WTC11 (cell line): ENCODE data around the gene ALKBH7. TPM values are rescaled to one million over a fixed set of nuclear protein-coding genes. Genes with fewer than 3 reads are reported as not detected.

Source experiments
- ATAC-seq: fragments of 200-7000 bp; cut with Tn5 transposase; 2 replicates; pipeline ENCODE4 v1.10.0; 2021; ENCODE audit warnings: mild to moderate bottlenecking, moderate library complexity
- CTCF ChIA-PET: fragments of 300-600 bp; sonication (Branson Sonifier 250); formaldehyde crosslinking; loops from one replicate; lab custom pipeline; 2021; ENCODE audit warnings: antibody characterized with exemption; lab: Charles Lee
- POLR2A ChIA-PET: fragments of 350-600 bp; sonication (Branson Sonifier 250); formaldehyde crosslinking; loops from one replicate; lab custom pipeline; 2021; ENCODE audit warnings: antibody characterized with exemption; lab: Charles Lee
- DNase-seq: peaks from one replicate; pipeline ENCODE4 v3.0.0; 2021; ENCODE audit warnings: low spot score
- H3K27ac Mint-ChIP-seq: 2 replicates; pipeline ENCODE4 v1.8.0; 2021; ENCODE audit warnings: mixed read lengths
- H3K27me3 Mint-ChIP-seq: 2 replicates; pipeline ENCODE4 v1.8.0; 2021; ENCODE audit warnings: low read depth, mild to moderate bottlenecking, moderate library complexity, mixed read lengths
- H3K36me3 Mint-ChIP-seq: 2 replicates; pipeline ENCODE4 v1.8.0; 2021; ENCODE audit warnings: mixed read lengths
- H3K4me1 Mint-ChIP-seq: 2 replicates; pipeline ENCODE4 v1.8.0; 2022; ENCODE audit warnings: mixed read lengths
- H3K4me3 Mint-ChIP-seq: 2 replicates; pipeline ENCODE4 v1.8.0; 2021; ENCODE audit warnings: mild to moderate bottlenecking, moderate library complexity, mixed read lengths
- H3K9me3 Mint-ChIP-seq: 2 replicates; pipeline ENCODE4 v1.8.0; 2021; ENCODE audit warnings: mixed read lengths
- ETV6 ChIP-seq: sonication (generic); formaldehyde crosslinking; IDR thresholded peaks from 2 replicates; pipeline ENCODE4 v1.8.1; 2022; ENCODE audit warnings: mild to moderate bottlenecking, missing genetic modification reagents
- FOXK1 ChIP-seq: sonication (generic); formaldehyde crosslinking; IDR thresholded peaks from 2 replicates; pipeline ENCODE4 v1.8.0; 2022; ENCODE audit warnings: mild to moderate bottlenecking, moderate library complexity, missing genetic modification reagents
- GRHL2 ChIP-seq: fragments of 250-450 bp; sonication (Bioruptor Pico); IDR thresholded peaks from 2 replicates; pipeline ENCODE4 v1.8.0; 2022; ENCODE audit warnings: mild to moderate bottlenecking, moderate library complexity; ENCODE audit not compliant: insufficient replicate concordance, severe bottlenecking
- MYBL2 ChIP-seq: sonication (generic); formaldehyde crosslinking; IDR thresholded peaks from 2 replicates; pipeline ENCODE4 v1.8.1; 2023; ENCODE audit warnings: mild to moderate bottlenecking, moderate library complexity, missing genetic modification reagents
- NFATC4 ChIP-seq: fragments of 250-450 bp; sonication (Bioruptor Pico); IDR thresholded peaks from 2 replicates; pipeline ENCODE4 v1.9.0; 2021; ENCODE audit warnings: mild to moderate bottlenecking
- NFYB ChIP-seq: sonication (generic); formaldehyde crosslinking; conservative IDR thresholded peaks from 2 replicates; pipeline ENCODE4 v1.8.0; 2022; ENCODE audit warnings: low read depth, missing genetic modification reagents
- TEAD1 ChIP-seq: sonication (generic); formaldehyde crosslinking; IDR thresholded peaks from 2 replicates; pipeline ENCODE4 v1.8.0; 2022; ENCODE audit warnings: mild to moderate bottlenecking, missing genetic modification reagents
- USF2 ChIP-seq: sonication (generic); formaldehyde crosslinking; IDR thresholded peaks from 2 replicates; pipeline ENCODE4 v1.8.1; 2023; ENCODE audit warnings: mild to moderate bottlenecking, missing genetic modification reagents, moderate library complexity
- ZNF232 ChIP-seq: sonication (generic); formaldehyde crosslinking; IDR thresholded peaks from 2 replicates; pipeline ENCODE4 v1.8.0; 2022; ENCODE audit warnings: mild to moderate bottlenecking, missing genetic modification reagents
- ZNF263 ChIP-seq: sonication (generic); formaldehyde crosslinking; IDR thresholded peaks from 2 replicates; pipeline ENCODE4 v1.8.1; 2022; ENCODE audit warnings: low read depth, mild to moderate bottlenecking, moderate library complexity, missing genetic modification reagents
- ZNF416 ChIP-seq: fragments of 250-450 bp; sonication (Bioruptor Pico); IDR thresholded peaks from 2 replicates; pipeline ENCODE4 v1.9.0; 2021; ENCODE audit warnings: mild to moderate bottlenecking, inconsistent platforms
- ZNF532 ChIP-seq: fragments of 250-450 bp; sonication (Bioruptor Pico); IDR thresholded peaks from 2 replicates; pipeline ENCODE4 v1.9.0; 2021; ENCODE audit warnings: mild to moderate bottlenecking, borderline replicate concordance
- total RNA-seq: library from RNA; stranded (reverse); gene quantifications from 3 replicates; pipeline ENCODE4 v1.2.3, GENCODE V29; 2021
- TF ChIP-seq, protein P1 (sequence below): sonication (generic); formaldehyde crosslinking; IDR thresholded peaks from 2 replicates; pipeline ENCODE4 v1.8.0; 2022; ENCODE audit warnings: mild to moderate bottlenecking, missing genetic modification reagents
- TF ChIP-seq, protein P2 (sequence below): sonication (generic); formaldehyde crosslinking; IDR thresholded peaks from 2 replicates; pipeline ENCODE4 v1.8.1; 2023; ENCODE audit warnings: mild to moderate bottlenecking, missing genetic modification reagents
- TF ChIP-seq, protein P3 (sequence below): sonication (generic); formaldehyde crosslinking; IDR thresholded peaks from 2 replicates; pipeline ENCODE4 v1.8.0; 2022; ENCODE audit warnings: mild to moderate bottlenecking, missing genetic modification reagents

Gene ALKBH7
- total RNA-seq, 1 experiment from 2014 or later = 96.4 TPM

DNA sequence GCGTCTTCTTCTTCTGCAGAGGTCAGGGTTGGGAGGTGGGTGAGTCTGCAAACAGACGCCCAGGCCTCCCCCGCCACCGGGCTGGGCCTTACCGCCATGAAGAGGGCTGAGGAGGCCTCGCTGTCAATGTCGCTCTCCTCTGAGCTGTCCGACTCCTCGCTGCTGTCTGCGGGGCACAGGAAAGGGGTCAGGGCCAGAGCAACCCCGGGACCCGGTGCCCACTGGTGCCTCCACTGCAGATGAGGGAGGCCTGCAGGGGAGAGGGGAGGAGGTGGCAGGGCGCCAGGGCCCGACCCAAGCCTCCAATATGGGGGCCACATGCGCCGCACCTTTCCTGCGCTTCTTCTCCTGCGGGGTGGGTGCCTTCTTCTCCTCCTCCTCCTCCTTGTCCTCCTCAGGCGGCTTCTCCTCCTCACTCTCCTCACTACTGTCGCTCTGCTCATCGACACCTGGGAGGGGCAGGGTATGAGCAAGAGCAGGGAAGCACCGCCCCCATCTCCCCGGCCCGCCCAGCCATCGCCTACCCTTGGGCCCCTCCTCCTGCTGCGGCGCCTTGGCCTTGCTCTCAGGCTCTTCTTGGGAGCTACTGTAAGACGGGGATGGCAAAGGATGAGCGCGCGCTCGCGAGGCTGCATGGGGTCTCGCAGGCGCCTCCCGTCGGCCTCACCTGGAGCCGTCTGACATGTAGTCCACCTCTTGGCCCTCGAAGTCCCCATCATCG is 8.6 kb downstream of the ALKBH7 start:
- peaks cover 5% of the 10 kb centered on the region; the same call in 1 of the 2 replicates for H3K9me3 Mint-ChIP-seq
- TF ChIP-seq MYBL2 (CRISPR knock-in tag) (no peak), ZNF263 (CRISPR knock-in tag) (no peak)
- ATAC-seq (no peak), DNase-seq (no peak)
- no peak overlapping the region for H3K4me3 Mint-ChIP-seq
- peaks cover 48% of the 10 kb centered on the region for H3K36me3 Mint-ChIP-seq
- H3K27ac Mint-ChIP-seq = no peak overlapping the region
- H3K4me1 Mint-ChIP-seq = 0 out of 2 replicates have a peak, but pooled peaks cover 3% of the 10 kb centered on the region
- ChIA-PET CTCF (interaction anchor here (0.5 kb wide), 1 partner anchor 20 kb away, joined by 5 read pairs; the partner anchor contains the start of gene CLPP), POLR2A (no interaction called here)
- H3K27me3 Mint-ChIP-seq = no peaks in the 10 kb centered on the region

GRCh38 chr19:6383188-6383587 is 10.6 kb downstream of the ALKBH7 start:
- no peaks in the 10 kb centered on the region for H3K4me1 Mint-ChIP-seq
- TF ChIP-seq, protein P1, sequence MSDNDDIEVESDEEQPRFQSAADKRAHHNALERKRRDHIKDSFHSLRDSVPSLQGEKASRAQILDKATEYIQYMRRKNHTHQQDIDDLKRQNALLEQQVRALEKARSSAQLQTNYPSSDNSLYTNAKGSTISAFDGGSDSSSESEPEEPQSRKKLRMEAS (CRISPR knock-in tag) = no peak
- TF ChIP-seq, protein P2, sequence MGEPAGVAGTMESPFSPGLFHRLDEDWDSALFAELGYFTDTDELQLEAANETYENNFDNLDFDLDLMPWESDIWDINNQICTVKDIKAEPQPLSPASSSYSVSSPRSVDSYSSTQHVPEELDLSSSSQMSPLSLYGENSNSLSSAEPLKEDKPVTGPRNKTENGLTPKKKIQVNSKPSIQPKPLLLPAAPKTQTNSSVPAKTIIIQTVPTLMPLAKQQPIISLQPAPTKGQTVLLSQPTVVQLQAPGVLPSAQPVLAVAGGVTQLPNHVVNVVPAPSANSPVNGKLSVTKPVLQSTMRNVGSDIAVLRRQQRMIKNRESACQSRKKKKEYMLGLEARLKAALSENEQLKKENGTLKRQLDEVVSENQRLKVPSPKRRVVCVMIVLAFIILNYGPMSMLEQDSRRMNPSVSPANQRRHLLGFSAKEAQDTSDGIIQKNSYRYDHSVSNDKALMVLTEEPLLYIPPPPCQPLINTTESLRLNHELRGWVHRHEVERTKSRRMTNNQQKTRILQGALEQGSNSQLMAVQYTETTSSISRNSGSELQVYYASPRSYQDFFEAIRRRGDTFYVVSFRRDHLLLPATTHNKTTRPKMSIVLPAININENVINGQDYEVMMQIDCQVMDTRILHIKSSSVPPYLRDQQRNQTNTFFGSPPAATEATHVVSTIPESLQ = no peak
- TF ChIP-seq, protein P3, sequence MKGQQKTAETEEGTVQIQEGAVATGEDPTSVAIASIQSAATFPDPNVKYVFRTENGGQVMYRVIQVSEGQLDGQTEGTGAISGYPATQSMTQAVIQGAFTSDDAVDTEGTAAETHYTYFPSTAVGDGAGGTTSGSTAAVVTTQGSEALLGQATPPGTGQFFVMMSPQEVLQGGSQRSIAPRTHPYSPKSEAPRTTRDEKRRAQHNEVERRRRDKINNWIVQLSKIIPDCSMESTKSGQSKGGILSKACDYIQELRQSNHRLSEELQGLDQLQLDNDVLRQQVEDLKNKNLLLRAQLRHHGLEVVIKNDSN (CRISPR knock-in tag) = no peak
- TF ChIP-seq TEAD1 = no peak
- no peak for TF ChIP-seq NFYB (CRISPR knock-in tag)
- no peak for TF ChIP-seq FOXK1
- TF ChIP-seq USF2 = no peak
- no peak overlapping the region for H3K4me3 Mint-ChIP-seq
- CTCF ChIA-PET = no interaction called here
- no peak for DNase-seq
- POLR2A ChIA-PET = no interaction called here
- no peak overlapping the region for H3K27ac Mint-ChIP-seq
- H3K27me3 Mint-ChIP-seq = no peaks in the 10 kb centered on the region
- ATAC-seq = no peak
- peaks cover 63% of the 10 kb centered on the region for H3K36me3 Mint-ChIP-seq
- peaks cover 5% of the 10 kb centered on the region; the same call in 1 of the 2 replicates for H3K9me3 Mint-ChIP-seq

GRCh38 chr19:6384381-6384780 is 11.8 kb downstream of the ALKBH7 start:
- Mint-ChIP-seq H3K4me3 (no peak overlapping the region), H3K9me3 (peaks cover 5% of the 10 kb centered on the region; the same call in 1 of the 2 replicates), H3K27me3 (no peaks in the 10 kb centered on the region), H3K36me3 (peaks cover 61% of the 10 kb centered on the region), H3K4me1 (no peaks in the 10 kb centered on the region), H3K27ac (no peak overlapping the region)
- ATAC-seq = no peak
- no peak for DNase-seq
- POLR2A ChIA-PET = no interaction called here
- TF ChIP-seq ZNF532 (CRISPR knock-in tag) (no peak), ZNF232 (CRISPR knock-in tag) (no peak), GRHL2 (CRISPR knock-in tag) (no peak), ZNF416 (no peak), ETV6 (no peak), NFATC4 (CRISPR knock-in tag) (no peak)
- CTCF ChIA-PET = no interaction called here
